Tongue (tissue), 2 donors: ENCODE results near the gene HNRNPH2. TPM values are rescaled to one million over a fixed set of nuclear protein-coding genes. Genes with fewer than 3 reads are reported as not detected.

Experiments
- DNase-seq: peaks from one replicate; pipeline ENCODE4 v3.0.0-alpha.2; 2015
- total RNA-seq: library from RNA; depleted of rRNA; stranded (reverse); fragments of >200 nt; gene quantifications from one replicate; pipeline ENCODE4 v1.2.3, GENCODE V29; 2014

HNRNPH2 gene
- total RNA-seq, 1 donor from 2014 or later = 73.2 TPM

DNA sequence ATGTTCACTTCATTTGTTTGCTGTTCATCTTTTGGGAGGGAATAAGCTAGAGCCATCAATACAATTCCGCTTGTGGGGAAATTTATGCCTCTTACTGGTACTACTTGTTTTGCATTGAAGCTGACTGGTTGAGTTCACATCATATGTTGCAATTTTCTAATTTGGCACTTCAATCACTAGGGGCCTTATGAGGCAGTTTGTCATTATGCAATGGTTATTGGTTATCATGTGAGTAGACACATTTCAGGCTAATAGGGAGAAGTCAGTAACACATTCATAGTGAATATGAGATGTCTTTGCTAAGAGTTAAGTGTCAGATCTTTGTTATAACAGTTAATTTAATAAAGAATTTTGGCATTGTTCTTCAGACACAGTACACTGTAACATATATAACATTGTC, 12.2 kb upstream of the HNRNPH2 start:
- no peak for DNase-seq

DNA sequence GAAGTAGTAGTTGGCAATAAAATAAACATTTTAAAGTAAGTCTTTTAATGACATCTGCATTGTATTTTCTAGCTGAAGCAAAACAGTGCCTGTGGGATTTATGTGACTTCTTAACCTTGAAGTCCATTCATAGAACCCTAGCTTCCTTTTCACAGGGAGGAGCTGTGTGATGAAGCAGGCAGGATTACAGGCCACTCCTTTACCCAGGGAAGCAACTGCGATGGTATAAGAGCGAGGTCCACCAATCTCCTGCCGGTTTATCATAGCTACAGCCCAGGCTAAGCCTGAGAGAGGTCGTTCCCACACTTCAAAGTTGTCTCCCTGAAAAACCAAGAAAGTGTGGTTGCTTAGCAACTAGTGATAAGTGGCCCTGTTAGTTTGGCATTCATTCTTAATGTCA, 10.2 kb upstream of the HNRNPH2 start:
- DNase-seq = no peak

GRCh38 chrX:101398694-101399093, 9.3 kb upstream of the HNRNPH2 start:
- DNase-seq = no peak

GRCh38 chrX:101399825-101400224, 8.2 kb upstream of the HNRNPH2 start:
- no peak for DNase-seq

GRCh38 chrX:101407167-101407747, 765 bp upstream of the HNRNPH2 start:
- DNase-seq = no peak

GRCh38 chrX:101408532-101408841, 465 bp downstream of the HNRNPH2 start:
- DNase-seq = no peak

DNA sequence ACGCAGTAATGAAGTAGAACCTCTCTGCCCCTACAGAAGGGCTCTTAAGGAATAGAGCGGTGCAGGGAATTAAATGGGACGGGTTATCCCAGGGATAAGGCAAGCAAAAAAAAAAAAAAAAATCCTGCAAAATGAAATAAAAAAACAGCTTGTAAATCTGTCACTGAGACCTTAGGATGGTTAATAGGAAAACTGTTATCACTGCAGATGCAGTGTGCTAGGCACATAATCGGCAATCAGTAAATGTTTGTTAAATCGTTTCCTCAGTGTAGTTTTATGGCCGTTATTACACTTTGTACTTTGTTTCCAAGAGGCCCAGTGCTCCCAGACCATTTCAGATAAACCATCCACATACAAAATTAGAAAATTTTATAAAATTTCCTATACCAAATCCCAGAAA, 1.0 kb downstream of the HNRNPH2 start:
- no peak for DNase-seq

GRCh38 chrX:101410461-101410860, 2.4 kb downstream of the HNRNPH2 start:
- peak; percentile 31 for DNase-seq

DNA sequence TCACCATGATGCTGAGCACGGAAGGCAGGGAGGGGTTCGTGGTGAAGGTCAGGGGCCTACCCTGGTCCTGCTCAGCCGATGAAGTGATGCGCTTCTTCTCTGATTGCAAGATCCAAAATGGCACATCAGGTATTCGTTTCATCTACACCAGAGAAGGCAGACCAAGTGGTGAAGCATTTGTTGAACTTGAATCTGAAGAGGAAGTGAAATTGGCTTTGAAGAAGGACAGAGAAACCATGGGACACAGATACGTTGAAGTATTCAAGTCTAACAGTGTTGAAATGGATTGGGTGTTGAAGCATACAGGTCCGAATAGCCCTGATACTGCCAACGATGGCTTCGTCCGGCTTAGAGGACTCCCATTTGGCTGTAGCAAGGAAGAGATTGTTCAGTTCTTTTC, 4.0 kb downstream of the HNRNPH2 start:
- DNase-seq = no peak

- DNase-seq = peak; percentile 85
Measured at GRCh38 chrX:101415180-101416145, 7.4 kb downstream of the HNRNPH2 start.

DNA sequence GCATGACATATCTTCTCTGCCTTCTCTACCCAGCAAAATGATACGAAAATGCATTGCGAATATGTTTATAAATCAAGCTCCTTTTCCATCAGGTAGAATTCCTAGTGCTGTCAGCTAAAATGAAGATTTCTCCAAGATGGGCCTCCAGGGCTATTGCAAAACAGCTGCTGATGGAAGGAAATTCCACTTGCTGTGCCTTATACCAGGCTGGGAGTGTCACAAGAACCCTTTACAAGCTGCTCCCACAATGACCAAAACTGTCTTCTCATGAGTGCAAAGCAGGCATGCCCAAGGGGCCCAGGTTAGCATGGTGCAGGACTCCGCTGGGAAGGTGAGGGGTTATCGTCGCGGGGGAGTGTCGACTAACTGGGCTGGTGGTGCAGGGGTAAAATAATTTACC, 8.7 kb downstream of the HNRNPH2 start:
- no peak for DNase-seq

GRCh38 chrX:101417190-101417589, 9.2 kb downstream of the HNRNPH2 start:
- no peak for DNase-seq

DNA sequence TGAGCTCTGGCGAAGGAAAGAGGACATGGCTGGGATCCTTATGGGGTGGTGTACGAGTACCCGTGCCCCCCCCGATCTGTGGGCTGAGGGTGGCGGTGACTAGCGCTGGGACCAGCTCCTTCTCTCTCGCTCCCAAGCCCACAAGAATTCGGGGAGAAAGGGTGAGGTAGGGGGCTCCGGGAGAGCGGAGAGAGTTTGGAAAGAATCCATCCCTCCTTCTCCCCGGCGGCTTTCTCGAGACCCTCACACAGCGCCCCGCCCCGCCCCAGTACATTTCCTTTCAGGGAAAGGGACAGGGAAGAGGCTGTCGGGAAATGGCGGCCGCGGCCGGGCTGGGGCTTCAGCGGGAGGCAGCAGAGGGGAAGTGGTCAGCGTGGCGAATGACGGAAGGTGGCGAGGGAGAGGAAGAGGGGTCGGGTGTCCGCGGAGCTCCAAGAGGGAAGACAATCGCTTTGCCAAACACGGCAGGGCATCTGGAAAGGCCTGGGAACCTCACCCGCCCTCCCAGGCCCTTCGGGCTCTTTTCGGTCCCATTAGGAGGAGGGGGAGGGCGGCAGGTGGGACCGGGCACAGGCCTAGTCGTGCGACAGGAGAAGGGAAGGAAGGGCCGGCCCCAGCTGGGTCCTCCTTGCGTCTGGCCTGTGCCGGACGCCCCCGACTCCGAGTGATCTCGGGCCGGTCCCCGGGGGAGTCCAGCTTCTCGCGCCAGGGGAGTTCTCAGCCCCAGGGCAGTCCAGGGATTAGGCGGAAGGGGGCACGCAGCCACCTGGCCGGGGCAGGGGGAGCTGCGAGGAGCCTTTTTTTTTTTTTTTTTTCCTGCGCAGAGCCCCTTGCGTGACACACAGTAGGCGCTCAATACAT, 10.2 kb downstream of the HNRNPH2 start:
- peak; percentile 78 for DNase-seq

DNA sequence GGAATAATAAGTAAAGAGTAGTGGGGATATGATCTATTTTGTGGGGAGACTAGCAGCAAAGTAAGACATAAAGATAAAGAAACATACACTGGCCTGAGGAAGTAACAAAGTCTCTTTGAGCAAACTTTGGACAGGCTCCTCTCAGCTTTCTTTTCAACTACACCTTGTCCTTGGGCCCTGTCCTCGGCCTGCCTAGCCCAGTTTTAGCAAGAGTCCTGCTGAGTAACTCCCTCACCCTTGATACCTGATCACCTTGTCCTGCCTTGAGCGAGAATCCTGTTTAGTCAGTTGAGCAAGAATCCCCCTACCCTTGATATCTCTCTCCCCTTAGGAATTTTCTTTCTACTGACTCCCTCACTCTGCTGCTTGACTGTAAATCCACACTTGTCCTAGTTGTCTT, 11.5 kb downstream of the HNRNPH2 start:
- no peak for DNase-seq

DNA sequence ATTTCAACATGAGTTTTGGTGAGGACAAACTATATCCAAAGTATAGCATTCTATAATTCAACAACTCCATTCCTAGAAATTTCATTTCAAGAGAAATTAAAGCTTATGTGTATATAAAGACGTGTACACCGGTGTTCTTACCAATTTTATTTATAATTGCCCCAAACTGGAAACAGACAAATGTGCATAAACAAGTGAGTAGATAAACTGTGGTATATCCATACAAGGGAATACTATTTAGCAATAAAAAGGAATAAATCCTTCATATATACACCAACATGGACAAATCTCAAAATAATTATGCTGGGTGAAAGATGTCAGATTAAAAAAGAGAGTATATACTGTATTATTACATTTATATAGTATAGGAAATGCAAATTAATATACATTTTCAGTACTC, 19.9 kb downstream of the HNRNPH2 start:
- DNase-seq = no peak

GRCh38 chrX:101429934-101430333, 21.9 kb downstream of the HNRNPH2 start:
- no peak for DNase-seq

GRCh38 chrX:101430457-101431078, 22.5 kb downstream of the HNRNPH2 start:
- DNase-seq = no peak

DNA sequence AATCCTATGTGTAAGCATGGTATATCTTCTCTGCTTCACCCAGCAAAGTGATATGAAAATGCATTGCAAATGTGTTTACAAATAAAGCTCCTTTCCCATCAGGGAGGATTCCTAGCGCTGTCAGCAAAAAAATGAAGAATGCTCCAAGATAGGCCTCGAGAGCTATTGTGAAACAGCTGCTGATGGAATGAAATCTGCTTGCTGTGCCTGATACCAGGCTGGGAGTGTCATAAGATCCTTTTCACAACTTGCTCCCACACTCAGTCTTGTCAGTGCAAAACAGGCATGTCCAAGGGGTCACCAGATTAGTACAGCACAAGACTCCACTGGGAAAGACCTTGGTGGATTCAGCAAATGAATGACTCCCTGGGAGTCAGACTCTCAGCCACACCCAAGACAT, 34.1 kb downstream of the HNRNPH2 start:
- no peak for DNase-seq

GRCh38 chrX:101449279-101449678, 41.3 kb downstream of the HNRNPH2 start:
- no peak for DNase-seq

GRCh38 chrX:101450085-101450484, 42.1 kb downstream of the HNRNPH2 start:
- no peak for DNase-seq

DNA sequence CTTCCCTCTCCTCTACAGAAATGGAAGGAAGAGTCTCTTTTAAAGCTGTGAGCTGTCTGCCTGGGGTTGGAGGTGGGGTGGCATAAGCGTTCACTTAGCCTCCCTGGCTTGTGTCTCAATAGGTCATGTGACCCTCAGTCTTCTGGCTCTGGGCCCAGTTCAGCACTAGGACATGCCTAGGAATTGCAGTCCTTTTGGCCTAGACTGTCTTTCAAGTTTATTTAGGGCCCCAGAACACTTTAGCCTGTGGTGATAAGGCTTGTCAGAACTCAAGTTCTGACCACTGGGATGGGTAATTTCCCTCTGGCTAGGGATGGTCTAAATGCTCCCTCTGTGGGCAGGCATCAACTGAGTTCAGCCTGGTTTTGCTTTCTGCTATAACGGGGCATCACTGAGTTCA, 42.9 kb downstream of the HNRNPH2 start:
- DNase-seq = no peak

DNA sequence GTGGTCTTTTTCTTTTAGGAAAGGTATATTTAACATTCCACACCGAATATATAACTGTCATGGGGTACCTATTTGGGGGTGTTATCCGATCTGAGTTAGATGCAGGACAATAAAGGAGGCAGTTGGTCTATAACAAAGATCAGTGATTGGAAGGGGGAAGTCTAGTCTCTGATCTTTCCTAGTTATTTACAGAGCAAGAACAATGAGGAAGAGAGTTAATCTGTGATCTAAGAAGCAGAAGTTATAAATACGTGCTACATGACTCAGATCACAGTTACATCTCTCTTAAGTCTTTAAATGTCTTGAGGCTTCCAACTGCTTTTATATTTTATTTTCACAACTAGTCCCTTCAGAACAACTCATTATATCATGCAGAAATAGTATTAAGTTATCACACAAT, 44.0 kb downstream of the HNRNPH2 start:
- no peak for DNase-seq

DNA sequence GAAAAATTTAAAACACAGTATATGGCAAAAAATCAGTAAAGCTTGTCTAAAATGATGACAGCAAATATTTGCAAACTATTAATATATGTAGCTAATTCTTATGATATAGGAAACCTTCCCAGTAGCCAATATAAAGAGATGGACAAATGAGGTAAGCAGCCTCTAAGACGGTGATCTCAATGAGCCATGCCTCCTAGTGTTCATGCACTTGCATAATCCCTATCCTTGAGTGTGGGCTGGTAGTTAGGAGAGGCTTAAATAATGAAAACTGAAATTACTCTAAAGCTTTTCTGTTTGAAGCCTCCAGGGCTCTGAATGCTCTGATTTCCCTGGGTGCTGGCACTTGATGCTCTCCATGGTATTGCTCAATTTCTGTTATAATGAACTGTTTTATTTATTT, 52.6 kb downstream of the HNRNPH2 start:
- no peak for DNase-seq
